ENCODE results near the gene CCDC175.

The CCDC175 gene

DNA sequence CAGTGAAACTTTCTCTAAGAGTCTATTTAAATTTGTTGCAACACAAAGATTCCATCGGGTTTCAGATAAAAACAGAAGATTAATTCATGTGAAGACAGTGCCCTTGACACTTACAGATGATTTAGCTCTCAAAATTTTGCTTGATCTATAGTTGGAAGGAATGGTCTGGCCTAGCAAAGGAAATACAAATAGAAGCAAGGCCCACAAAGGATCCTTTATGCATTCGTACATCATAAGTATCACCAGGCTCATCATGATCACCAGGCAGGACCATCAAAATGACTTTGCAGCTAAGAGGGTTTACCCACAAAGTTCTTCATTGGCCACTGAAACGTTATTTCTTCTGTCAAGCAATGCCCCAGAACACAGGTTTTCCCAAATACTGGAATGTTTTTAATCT is 67.5 kb downstream of the CCDC175 start:
- no peaks in the 10 kb centered on the region for H3K9me3 ChIP-seq (ENCODE audit: low read depth, low read length)
- no peak overlapping the region for H3K4me3 ChIP-seq
- TF ChIP-seq FOXP2 (optimal IDR thresholded peaks at IDR 0.05; ENCODE audit: control extremely low read depth, extremely low read length, insufficient read depth) (no peak), EZH2 (IDR thresholded peaks at IDR 0.05) (no peak), POLR2AphosphoS5 (IDR thresholded peaks at IDR 0.05; ENCODE audit: borderline replicate concordance, low read depth, low read length) (no peak)
- DNase-seq (ENCODE audit: low read depth, low spot score) = no peak
- no peak overlapping the region for H3K9ac ChIP-seq (ENCODE audit: insufficient read length)
- H3K27ac ChIP-seq = no peak overlapping the region
- H3K36me3 ChIP-seq (ENCODE audit: insufficient read depth, low read length) = peaks cover 7% of the 10 kb centered on the region

DNA sequence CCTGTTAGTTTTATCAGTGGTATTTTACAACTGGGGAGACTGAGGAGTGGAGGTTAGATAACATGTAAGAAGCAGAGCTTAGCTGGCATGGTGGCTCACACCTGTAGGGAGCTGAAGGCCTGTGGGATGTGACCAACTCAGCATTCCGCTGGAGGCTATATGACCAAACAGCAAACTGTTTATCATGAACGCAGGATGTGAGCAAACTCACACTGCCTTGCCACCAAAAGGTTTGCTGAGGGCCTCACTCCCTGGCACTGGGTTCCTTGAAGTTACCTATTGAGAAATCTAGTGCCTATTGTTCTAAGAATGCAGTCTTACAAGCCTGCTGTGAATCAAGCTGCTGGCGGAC is 68.9 kb downstream of the CCDC175 start:
- no peak for DNase-seq (ENCODE audit: low read depth, low spot score)
- peaks cover 10% of the 10 kb centered on the region for H3K36me3 ChIP-seq (ENCODE audit: insufficient read depth, low read length)
- no peak overlapping the region for H3K4me3 ChIP-seq
- TF ChIP-seq EZH2 (IDR thresholded peaks at IDR 0.05) (no peak), POLR2AphosphoS5 (IDR thresholded peaks at IDR 0.05; ENCODE audit: borderline replicate concordance, low read depth, low read length) (no peak), FOXP2 (optimal IDR thresholded peaks at IDR 0.05; ENCODE audit: control extremely low read depth, extremely low read length, insufficient read depth) (no peak)
- no peak overlapping the region for H3K9ac ChIP-seq (ENCODE audit: insufficient read length)
- H3K27ac ChIP-seq = no peak overlapping the region
- H3K9me3 ChIP-seq (ENCODE audit: low read depth, low read length) = no peaks in the 10 kb centered on the region

DNA sequence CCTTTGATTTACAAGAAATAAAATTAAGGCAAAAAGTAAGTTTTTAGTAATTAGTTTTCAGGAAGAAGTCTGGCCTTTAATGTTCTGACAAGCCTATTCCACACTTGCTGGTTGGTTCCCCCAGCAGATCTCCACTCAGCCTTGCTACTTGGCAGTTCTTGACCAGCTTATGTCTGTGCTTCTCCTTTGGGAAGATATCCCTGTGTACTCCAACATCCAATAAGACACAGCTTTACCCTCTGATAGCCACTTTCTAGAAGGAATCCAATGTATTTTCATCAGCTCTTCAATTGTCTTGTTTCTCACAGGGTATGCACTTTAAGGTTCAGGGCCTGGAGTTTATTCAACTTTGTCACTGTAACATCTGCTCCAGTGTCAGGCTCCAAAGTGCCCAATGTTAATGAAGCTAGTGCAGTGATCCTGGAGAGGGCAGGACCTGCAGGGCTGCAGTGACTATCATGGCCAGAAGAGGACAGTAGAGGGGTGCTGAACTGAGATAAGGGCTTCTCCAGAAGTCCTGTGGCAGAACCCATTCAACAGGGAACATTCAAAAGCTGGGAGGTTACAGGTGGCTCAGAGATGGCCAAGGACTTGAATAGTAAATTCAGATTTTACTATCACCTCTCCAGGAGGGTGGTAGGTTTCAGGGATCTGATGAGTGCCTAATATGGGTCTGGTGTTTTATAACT is 69.4 kb downstream of the CCDC175 start:
- Histone ChIP-seq H3K9ac (ENCODE audit: insufficient read length) (no peak overlapping the region), H3K27ac (no peak overlapping the region), H3K4me3 (no peak overlapping the region), H3K9me3 (ENCODE audit: low read depth, low read length) (no peaks in the 10 kb centered on the region), H3K36me3 (ENCODE audit: insufficient read depth, low read length) (peaks cover 10% of the 10 kb centered on the region)
- peak; percentile 47 for DNase-seq (ENCODE audit: low read depth, low spot score)
- TF ChIP-seq FOXP2 (optimal IDR thresholded peaks at IDR 0.05; ENCODE audit: control extremely low read depth, extremely low read length, insufficient read depth) (no peak), POLR2AphosphoS5 (IDR thresholded peaks at IDR 0.05; ENCODE audit: borderline replicate concordance, low read depth, low read length) (no peak), EZH2 (IDR thresholded peaks at IDR 0.05) (no peak)

DNA sequence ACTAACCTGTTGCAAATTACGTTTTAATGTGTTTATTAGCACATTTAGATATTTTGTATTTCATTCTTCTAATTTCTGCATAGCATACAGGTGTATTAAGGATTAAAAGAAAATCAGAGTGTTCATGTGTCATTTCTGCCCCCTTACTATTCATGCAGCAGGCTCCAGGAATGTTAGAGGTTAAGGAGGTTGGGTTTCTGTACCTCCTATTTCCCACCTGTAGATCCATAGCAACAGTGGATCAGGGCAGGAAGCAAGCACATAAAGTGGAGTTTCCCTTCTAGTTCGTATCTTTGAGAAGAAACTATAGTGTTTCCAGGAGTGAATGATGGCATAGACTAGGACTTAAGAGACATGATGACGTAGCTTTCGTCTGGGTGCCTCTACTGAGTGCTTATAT is 73.4 kb downstream of the CCDC175 start:
- TF ChIP-seq EZH2 (IDR thresholded peaks at IDR 0.05) = no peak
- TF ChIP-seq FOXP2 (optimal IDR thresholded peaks at IDR 0.05; ENCODE audit: control extremely low read depth, extremely low read length, insufficient read depth) = no peak
- TF ChIP-seq POLR2AphosphoS5 (IDR thresholded peaks at IDR 0.05; ENCODE audit: borderline replicate concordance, low read depth, low read length) = no peak
- DNase-seq (ENCODE audit: low read depth, low spot score) = no peak
- H3K4me3 ChIP-seq = no peak overlapping the region
- peaks cover 29% of the 10 kb centered on the region for H3K36me3 ChIP-seq (ENCODE audit: insufficient read depth, low read length)
- H3K9ac ChIP-seq (ENCODE audit: insufficient read length) = no peak overlapping the region
- H3K27ac ChIP-seq = no peak overlapping the region
- H3K9me3 ChIP-seq (ENCODE audit: low read depth, low read length) = no peaks in the 10 kb centered on the region

DNA sequence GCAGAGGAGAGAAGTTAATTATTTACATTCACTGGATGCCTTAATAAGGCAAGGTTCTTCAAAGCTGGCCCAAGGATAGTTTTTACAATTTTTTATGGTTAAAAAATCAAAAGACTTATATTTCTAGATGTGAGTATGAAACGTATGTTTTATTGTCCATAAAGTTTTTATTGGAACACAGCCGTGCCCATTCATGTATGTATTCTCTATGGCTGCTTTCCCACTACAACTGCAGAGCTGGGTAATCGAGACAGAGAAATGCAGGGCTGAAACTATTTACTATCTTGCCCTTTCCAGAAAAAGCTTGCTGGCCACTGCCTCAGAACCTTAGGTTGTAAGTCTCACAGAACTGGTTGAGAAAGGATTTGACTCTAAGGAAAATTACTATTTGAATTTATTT is 75.9 kb downstream of the CCDC175 start:
- no peak for DNase-seq (ENCODE audit: low read depth, low spot score)
- H3K4me3 ChIP-seq = no peak overlapping the region
- H3K36me3 ChIP-seq (ENCODE audit: insufficient read depth, low read length) = peaks cover 35% of the 10 kb centered on the region
- TF ChIP-seq POLR2AphosphoS5 (IDR thresholded peaks at IDR 0.05; ENCODE audit: borderline replicate concordance, low read depth, low read length) (no peak), FOXP2 (optimal IDR thresholded peaks at IDR 0.05; ENCODE audit: control extremely low read depth, extremely low read length, insufficient read depth) (no peak), EZH2 (IDR thresholded peaks at IDR 0.05) (no peak)
- no peak overlapping the region for H3K27ac ChIP-seq
- no peak overlapping the region for H3K9ac ChIP-seq (ENCODE audit: insufficient read length)
- no peaks in the 10 kb centered on the region for H3K9me3 ChIP-seq (ENCODE audit: low read depth, low read length)

DNA sequence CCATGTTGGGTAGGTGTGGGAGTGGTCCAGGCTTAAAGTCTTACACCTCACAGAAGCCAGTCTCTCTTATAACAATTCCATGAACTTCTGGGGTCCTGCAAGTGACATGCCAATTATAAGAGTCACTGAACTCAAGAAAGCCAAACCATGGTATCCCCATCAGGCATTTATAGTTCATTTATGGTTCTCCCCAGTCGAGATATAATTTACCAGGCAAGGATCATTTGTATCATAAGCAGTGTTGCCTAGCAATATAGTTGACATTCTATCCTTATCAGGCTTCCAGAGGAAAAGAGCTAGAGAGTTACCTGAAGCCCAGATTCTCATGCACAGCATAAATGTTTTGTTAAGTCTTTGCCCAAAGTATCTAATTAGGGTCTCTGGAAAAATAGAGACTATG is 84.2 kb downstream of the CCDC175 start:
- Histone ChIP-seq H3K27ac (no peak overlapping the region), H3K4me3 (no peak overlapping the region), H3K36me3 (ENCODE audit: insufficient read depth, low read length) (peaks cover 73% of the 10 kb centered on the region), H3K9ac (ENCODE audit: insufficient read length) (no peak overlapping the region), H3K9me3 (ENCODE audit: low read depth, low read length) (no peaks in the 10 kb centered on the region)
- no peak for DNase-seq (ENCODE audit: low read depth, low spot score)
- TF ChIP-seq POLR2AphosphoS5 (IDR thresholded peaks at IDR 0.05; ENCODE audit: borderline replicate concordance, low read depth, low read length) (no peak), EZH2 (IDR thresholded peaks at IDR 0.05) (no peak), FOXP2 (optimal IDR thresholded peaks at IDR 0.05; ENCODE audit: control extremely low read depth, extremely low read length, insufficient read depth) (no peak)

DNA sequence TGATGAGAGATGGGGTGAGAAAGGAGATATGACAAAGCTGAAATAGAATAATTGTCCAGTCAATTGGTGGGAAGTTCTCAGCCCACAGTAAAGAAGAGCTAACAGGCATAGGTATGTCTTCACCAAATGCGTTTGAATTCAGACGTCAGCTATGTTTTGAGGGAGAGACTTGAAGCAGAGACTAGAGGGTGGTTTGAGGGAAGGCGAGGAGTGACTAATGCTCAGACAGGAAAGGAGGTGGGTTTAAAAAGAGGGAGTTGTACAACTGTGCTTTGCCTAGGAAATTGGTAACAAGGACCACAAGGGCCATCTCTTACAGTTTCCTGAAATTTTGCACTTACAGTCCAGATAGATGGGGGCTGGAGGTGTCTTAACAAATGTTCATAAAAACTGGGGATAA is 85.9 kb downstream of the CCDC175 start:
- H3K36me3 ChIP-seq (ENCODE audit: insufficient read depth, low read length) = peaks cover 80% of the 10 kb centered on the region
- no peaks in the 10 kb centered on the region for H3K9me3 ChIP-seq (ENCODE audit: low read depth, low read length)
- no peak for DNase-seq (ENCODE audit: low read depth, low spot score)
- no peak overlapping the region for H3K9ac ChIP-seq (ENCODE audit: insufficient read length)
- H3K27ac ChIP-seq = no peak overlapping the region
- H3K4me3 ChIP-seq = no peak overlapping the region
- TF ChIP-seq EZH2 (IDR thresholded peaks at IDR 0.05) (no peak), FOXP2 (optimal IDR thresholded peaks at IDR 0.05; ENCODE audit: control extremely low read depth, extremely low read length, insufficient read depth) (no peak), POLR2AphosphoS5 (IDR thresholded peaks at IDR 0.05; ENCODE audit: borderline replicate concordance, low read depth, low read length) (no peak)

DNA sequence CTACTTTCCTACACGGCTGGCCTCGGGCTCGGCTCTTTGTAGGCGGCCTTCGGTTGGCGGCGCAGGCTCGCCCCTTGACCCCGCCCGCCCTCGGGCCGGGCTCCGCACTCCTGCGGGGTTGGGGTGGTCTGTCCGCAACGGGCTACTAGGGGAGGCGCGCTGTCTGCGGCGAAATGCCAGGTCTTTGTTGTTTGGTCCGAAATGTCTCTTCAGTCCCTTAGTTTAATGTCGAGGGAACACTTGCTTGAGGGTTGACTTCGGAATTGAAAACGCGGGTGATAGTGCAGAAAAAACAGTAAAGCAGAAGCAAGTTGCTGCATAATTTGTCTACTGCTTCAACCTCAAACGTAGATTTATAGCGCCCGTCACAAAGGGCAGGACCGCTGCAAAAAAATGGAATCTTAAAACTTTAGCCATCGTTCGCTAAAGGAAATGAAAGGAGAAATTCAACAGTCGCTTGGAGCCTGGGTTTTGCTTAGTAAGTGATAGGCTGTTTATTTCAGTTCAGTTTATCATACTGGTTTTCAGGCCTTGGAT is 91.9 kb downstream of the CCDC175 start:
- Histone ChIP-seq H3K9me3 (ENCODE audit: low read depth, low read length) (no peaks in the 10 kb centered on the region), H3K27ac (peak overlapping the region; percentile 75), H3K36me3 (ENCODE audit: insufficient read depth, low read length) (peaks cover 32% of the 10 kb centered on the region), H3K9ac (ENCODE audit: insufficient read length) (peak overlapping the region; percentile 97), H3K4me3 (peak overlapping the region; percentile 97)
- DNase-seq (ENCODE audit: low read depth, low spot score) = no peak
- TF ChIP-seq EZH2 (IDR thresholded peaks at IDR 0.05) = no peak
- no peak for TF ChIP-seq POLR2AphosphoS5 (IDR thresholded peaks at IDR 0.05; ENCODE audit: borderline replicate concordance, low read depth, low read length)
- TF ChIP-seq FOXP2 (optimal IDR thresholded peaks at IDR 0.05; ENCODE audit: control extremely low read depth, extremely low read length, insufficient read depth) = no peak
